ENCODE results near the gene LBP. TPM values are rescaled to one million over a fixed set of nuclear protein-coding genes. Genes with fewer than 3 reads are reported as not detected.

Gene LBP
- total RNA-seq, 1 donor from 2014 or later: not detected

GRCh38 chr20:38355161-38356012 is 9.1 kb downstream of the LBP start:
- Mint-ChIP-seq H3K4me3 (ENCODE audit: unreplicated experiment) (no peak overlapping the region), H3K27me3 (ENCODE audit: low read depth) (no peaks in the 10 kb centered on the region), H3K27ac (ENCODE audit: unreplicated experiment) (no peak overlapping the region), H3K4me1 (ENCODE audit: low read depth) (no peaks in the 10 kb centered on the region), H3K36me3 (ENCODE audit: low read depth) (peaks cover 2% of the 10 kb centered on the region), H3K9me3 (ENCODE audit: low read depth) (no peaks in the 10 kb centered on the region)
- DNase-seq (ENCODE audit: low spot score): no peak
- TF ChIP-seq, protein P1, sequence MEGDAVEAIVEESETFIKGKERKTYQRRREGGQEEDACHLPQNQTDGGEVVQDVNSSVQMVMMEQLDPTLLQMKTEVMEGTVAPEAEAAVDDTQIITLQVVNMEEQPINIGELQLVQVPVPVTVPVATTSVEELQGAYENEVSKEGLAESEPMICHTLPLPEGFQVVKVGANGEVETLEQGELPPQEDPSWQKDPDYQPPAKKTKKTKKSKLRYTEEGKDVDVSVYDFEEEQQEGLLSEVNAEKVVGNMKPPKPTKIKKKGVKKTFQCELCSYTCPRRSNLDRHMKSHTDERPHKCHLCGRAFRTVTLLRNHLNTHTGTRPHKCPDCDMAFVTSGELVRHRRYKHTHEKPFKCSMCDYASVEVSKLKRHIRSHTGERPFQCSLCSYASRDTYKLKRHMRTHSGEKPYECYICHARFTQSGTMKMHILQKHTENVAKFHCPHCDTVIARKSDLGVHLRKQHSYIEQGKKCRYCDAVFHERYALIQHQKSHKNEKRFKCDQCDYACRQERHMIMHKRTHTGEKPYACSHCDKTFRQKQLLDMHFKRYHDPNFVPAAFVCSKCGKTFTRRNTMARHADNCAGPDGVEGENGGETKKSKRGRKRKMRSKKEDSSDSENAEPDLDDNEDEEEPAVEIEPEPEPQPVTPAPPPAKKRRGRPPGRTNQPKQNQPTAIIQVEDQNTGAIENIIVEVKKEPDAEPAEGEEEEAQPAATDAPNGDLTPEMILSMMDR (IDR thresholded peaks at IDR 0.05): no peak

DNA sequence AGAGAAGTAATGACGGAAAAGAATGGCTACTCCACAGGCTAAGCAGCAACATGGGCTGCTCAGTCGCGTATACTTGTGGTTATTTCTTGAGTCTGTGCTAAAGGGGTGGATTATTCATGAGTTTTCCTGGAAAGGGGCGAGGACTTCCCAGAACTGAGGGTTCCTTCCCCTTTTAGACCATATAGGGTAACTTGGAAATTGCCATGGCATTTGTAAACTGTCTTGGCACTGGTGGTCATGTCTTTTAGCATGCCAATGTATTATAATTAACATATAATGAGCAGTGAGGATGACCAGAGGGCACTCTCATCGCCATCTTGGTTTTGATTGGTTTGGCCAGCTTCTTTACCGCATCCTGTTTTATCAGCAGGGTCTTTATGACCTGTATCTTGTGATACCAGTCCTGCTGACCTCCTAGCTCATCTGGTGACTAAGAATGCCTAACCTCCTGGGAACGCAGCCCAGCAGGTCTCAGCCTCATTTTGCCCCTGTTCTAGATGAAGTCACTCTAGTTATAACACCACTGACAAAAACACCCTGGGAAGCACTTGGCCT is 11.4 kb downstream of the LBP start:
- Mint-ChIP-seq H3K27me3 (ENCODE audit: low read depth) (no peaks in the 10 kb centered on the region), H3K36me3 (ENCODE audit: low read depth) (no peaks in the 10 kb centered on the region), H3K9me3 (ENCODE audit: low read depth) (no peaks in the 10 kb centered on the region), H3K4me3 (ENCODE audit: unreplicated experiment) (no peak overlapping the region), H3K4me1 (ENCODE audit: low read depth) (no peaks in the 10 kb centered on the region), H3K27ac (ENCODE audit: unreplicated experiment) (no peak overlapping the region)
- no peak for DNase-seq (ENCODE audit: low spot score)
- TF ChIP-seq, protein P1 (IDR thresholded peaks at IDR 0.05): no peak

DNA sequence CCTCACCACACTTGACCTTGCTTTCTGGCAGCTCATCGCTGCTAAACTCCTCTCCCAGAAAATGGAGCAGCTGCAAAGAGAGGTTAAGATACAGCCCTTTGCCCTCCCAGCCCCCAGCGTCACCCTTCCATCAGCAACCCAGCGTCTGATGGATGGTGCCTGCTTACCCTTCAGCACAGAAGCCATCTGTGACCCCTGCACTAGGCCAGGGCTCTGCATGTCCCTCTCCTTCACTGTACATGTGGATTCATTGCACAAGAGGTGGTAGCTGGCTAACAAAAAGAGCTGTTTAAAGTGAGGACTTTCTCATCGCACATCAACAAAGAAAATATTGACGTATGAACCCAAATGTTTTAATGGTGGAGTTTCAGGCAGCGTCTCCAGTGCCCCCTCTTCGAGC is 12.3 kb downstream of the LBP start:
- no peaks in the 10 kb centered on the region for H3K4me1 Mint-ChIP-seq (ENCODE audit: low read depth)
- no peaks in the 10 kb centered on the region for H3K9me3 Mint-ChIP-seq (ENCODE audit: low read depth)
- no peak overlapping the region for H3K4me3 Mint-ChIP-seq (ENCODE audit: unreplicated experiment)
- DNase-seq (ENCODE audit: low spot score): no peak
- H3K27me3 Mint-ChIP-seq (ENCODE audit: low read depth): no peaks in the 10 kb centered on the region
- TF ChIP-seq, protein P1 (IDR thresholded peaks at IDR 0.05): no peak
- H3K27ac Mint-ChIP-seq (ENCODE audit: unreplicated experiment): no peak overlapping the region
- H3K36me3 Mint-ChIP-seq (ENCODE audit: low read depth): no peaks in the 10 kb centered on the region

GRCh38 chr20:38363004-38363747 is 16.9 kb downstream of the LBP start:
- H3K9me3 Mint-ChIP-seq (ENCODE audit: low read depth): no peaks in the 10 kb centered on the region
- H3K4me1 Mint-ChIP-seq (ENCODE audit: low read depth): no peaks in the 10 kb centered on the region
- H3K4me3 Mint-ChIP-seq (ENCODE audit: unreplicated experiment): no peak overlapping the region
- TF ChIP-seq, protein P1 (IDR thresholded peaks at IDR 0.05): no peak
- H3K27ac Mint-ChIP-seq (ENCODE audit: unreplicated experiment): no peak overlapping the region
- H3K36me3 Mint-ChIP-seq (ENCODE audit: low read depth): no peaks in the 10 kb centered on the region
- DNase-seq (ENCODE audit: low spot score): no peak
- peaks cover 3% of the 10 kb centered on the region for H3K27me3 Mint-ChIP-seq (ENCODE audit: low read depth)

DNA sequence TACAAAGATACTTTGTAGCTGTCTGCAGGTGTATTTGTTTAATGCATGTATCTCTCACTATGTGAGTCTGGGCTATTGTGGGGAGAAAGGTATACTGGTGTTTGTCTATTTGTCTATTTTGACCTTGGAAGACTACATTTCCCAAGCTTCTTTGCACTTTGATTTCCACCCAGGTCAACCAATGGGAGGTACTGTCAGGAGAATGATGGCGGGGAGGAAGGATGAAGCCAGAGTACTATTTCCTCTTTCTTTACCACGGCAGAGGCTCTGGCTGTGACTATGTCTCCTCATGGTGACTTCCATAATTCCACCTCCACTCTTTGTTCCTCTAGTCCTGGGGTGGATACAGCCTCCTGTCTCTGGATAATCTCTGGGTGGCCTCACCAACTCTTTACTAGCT is 23.1 kb downstream of the LBP start:
- H3K4me1 Mint-ChIP-seq (ENCODE audit: low read depth): no peaks in the 10 kb centered on the region
- DNase-seq (ENCODE audit: low spot score): no peak
- H3K27me3 Mint-ChIP-seq (ENCODE audit: low read depth): peaks cover 13% of the 10 kb centered on the region
- H3K27ac Mint-ChIP-seq (ENCODE audit: unreplicated experiment): no peak overlapping the region
- no peaks in the 10 kb centered on the region for H3K36me3 Mint-ChIP-seq (ENCODE audit: low read depth)
- TF ChIP-seq, protein P1 (IDR thresholded peaks at IDR 0.05): no peak
- no peak overlapping the region for H3K4me3 Mint-ChIP-seq (ENCODE audit: unreplicated experiment)
- H3K9me3 Mint-ChIP-seq (ENCODE audit: low read depth): no peaks in the 10 kb centered on the region
